GM19239 (cell line): ENCODE data around the gene STAC.
"Not testable (repeated sequence)": the region's sequence is repeated elsewhere in the genome, so short reads cannot be mapped to it uniquely, and the experiment has no call there.

Experiments
- DNase-seq: peaks from one replicate; pipeline ENCODE4 v3.0.0; 2011; ENCODE audit warnings: low spot score; ENCODE audit not compliant: insufficient read length
- FAIRE-seq: peaks from 2 replicates; lab custom pipeline; 2011; peaks lifted over from hg19 to GRCh38; lab: Jason Lieb, UNC

STAC gene

GRCh38 chr3:36561601-36562000, 181.3 kb downstream of the STAC start:
- DNase-seq (no peak), FAIRE-seq (no peak)

GRCh38 chr3:36562945-36563344, 182.6 kb downstream of the STAC start:
- DNase-seq (no peak), FAIRE-seq (no peak)

- no peak for FAIRE-seq
- no peak for DNase-seq
Measured at GRCh38 chr3:36575241-36575640, 194.9 kb downstream of the STAC start.

- FAIRE-seq, DNase-seq: not testable (repeated sequence)
Measured at GRCh38 chr3:36578418-36578817, 198.1 kb downstream of the STAC start.

GRCh38 chr3:36579746-36580145, 199.4 kb downstream of the STAC start:
- no peak for DNase-seq
- no peak for FAIRE-seq

GRCh38 chr3:36580716-36581115, 200.4 kb downstream of the STAC start:
- no peak for DNase-seq
- no peak for FAIRE-seq

- no peak for FAIRE-seq
- no peak for DNase-seq
Measured at GRCh38 chr3:36591959-36592358, 211.7 kb downstream of the STAC start.

GRCh38 chr3:36595511-36595910, 215.2 kb downstream of the STAC start:
- no peak for FAIRE-seq
- DNase-seq, result no peak

- FAIRE-seq, result no peak
Measured at GRCh38 chr3:36596419-36596818, 216.1 kb downstream of the STAC start.

GRCh38 chr3:36597422-36597821, 217.1 kb downstream of the STAC start:
- no peak for FAIRE-seq
- no peak for DNase-seq

More at GRCh38 chr3:36596419-36596818, 216.1 kb downstream of the STAC start:
- DNase-seq, result no peak
